Measurements from ENCODE around the gene HGFAC.

- TF ChIP-seq CTCF (IDR thresholded peaks at IDR 0.05 in 2 of 3, conservative IDR thresholded peaks at IDR 0.05 in 1 of 3; ENCODE audit: control insufficient read depth in 2 of 3, extremely low read depth in 1 of 3, insufficient read depth in 1 of 3, low read depth in 3 of 3, low read length in 3 of 3): no peak
- no peak for TF ChIP-seq MXI1 (IDR thresholded peaks at IDR 0.05; ENCODE audit: low read depth, low read length)
- no peak for TF ChIP-seq POLR2A (IDR thresholded peaks at IDR 0.05; ENCODE audit: low read depth, low read length)
Observed at GRCh38 chr4:3458371-3458770, 16.6 kb downstream of the HGFAC start.

All from GM12878 (cell line).